SJCRH30 (cell line): ENCODE measurements around the gene BAK1. TPM values are rescaled to one million over a fixed set of nuclear protein-coding genes. Genes with fewer than 3 reads are reported as not detected.
"Not testable (repeated sequence)": the region's sequence is repeated elsewhere in the genome, so short reads cannot be mapped to it uniquely, and the experiment has no call there.

Experiments used
- DNase-seq, 2 experiments: peaks; one replicate each; pipeline ENCODE4 v3.0.0-alpha.2; 2015 to 2020
- H3K27ac ChIP-seq: fragments of 250-450 bp; sonication (Bioruptor Pico); 2 replicates; pipeline ENCODE4 v1.5.1; 2020; ENCODE audit warnings: mild to moderate bottlenecking, moderate library complexity
- H3K27me3 ChIP-seq: fragments of 250-450 bp; sonication (Bioruptor Pico); 2 replicates; pipeline ENCODE4 v1.5.1; 2020; ENCODE audit warnings: mild to moderate bottlenecking, moderate library complexity
- H3K36me3 ChIP-seq: fragments of 250-450 bp; sonication (Bioruptor Pico); 2 replicates; pipeline ENCODE4 v1.5.1; 2020; ENCODE audit warnings: mild to moderate bottlenecking, moderate library complexity
- H3K4me1 ChIP-seq: fragments of 250-450 bp; sonication (Bioruptor Pico); 2 replicates; pipeline ENCODE4 v1.5.1; 2020; ENCODE audit warnings: mild to moderate bottlenecking, moderate library complexity
- H3K4me3 ChIP-seq: fragments of 250-450 bp; sonication (Bioruptor Pico); 2 replicates; pipeline ENCODE4 v1.5.1; 2020; ENCODE audit warnings: mild to moderate bottlenecking, moderate library complexity
- H3K9me3 ChIP-seq: fragments of 250-450 bp; sonication (Bioruptor Pico); replicated peaks from 2 replicates; pipeline ENCODE4 v1.5.1; 2020; ENCODE audit warnings: mild to moderate bottlenecking, moderate library complexity
- total RNA-seq: library from RNA; depleted of rRNA; stranded (reverse); fragments of >200 nt; shearing (Covaris generic); gene quantifications from 2 replicates; pipeline ENCODE4 v1.2.3, GENCODE V29; 2014

Gene BAK1
- total RNA-seq, 1 experiment from 2014 or later: 22.5 TPM

DNA sequence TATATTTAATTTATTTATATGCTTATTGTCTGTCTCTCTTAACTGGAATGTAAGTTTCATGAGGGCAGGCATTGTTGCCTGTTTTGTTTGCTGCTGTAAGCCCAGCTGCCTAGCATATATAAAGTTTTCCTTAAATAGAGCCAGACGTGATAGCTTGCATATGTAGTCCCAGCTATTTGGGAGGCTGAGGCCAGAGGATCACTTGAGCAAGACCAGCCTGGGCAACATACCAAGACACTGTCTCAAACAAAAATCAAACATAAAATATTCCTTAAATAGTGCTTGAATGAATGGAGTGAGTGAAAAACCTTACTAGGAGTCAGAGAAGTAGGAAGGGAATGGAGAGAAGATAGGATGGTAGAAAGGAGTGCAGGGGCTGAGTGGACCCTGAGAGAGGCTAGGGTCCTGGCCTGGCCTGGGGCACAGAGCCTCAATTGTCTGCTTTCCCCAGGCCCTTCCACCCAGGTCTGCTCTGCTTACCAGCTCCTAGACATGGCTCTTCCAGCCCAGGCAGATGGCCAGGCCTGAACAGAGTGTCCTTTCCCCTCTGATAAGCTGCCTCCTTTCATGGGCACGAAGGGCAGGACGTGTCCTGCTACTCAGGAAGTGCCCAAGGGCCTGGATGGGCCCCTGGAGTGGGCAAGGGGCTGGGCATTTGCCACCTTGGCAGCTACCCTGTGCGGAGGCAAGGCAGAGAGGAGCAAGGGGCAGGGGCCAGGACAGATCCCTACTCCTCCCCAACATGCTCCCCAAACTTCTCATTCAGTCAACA is 17.7 kb upstream of the BAK1 start:
- Histone ChIP-seq H3K27ac (no peak overlapping the region), H3K4me3 (no peak overlapping the region), H3K9me3 (no peaks in the 10 kb centered on the region), H3K27me3 (no peaks in the 10 kb centered on the region), H3K36me3 (no peaks in the 10 kb centered on the region), H3K4me1 (no peaks in the 10 kb centered on the region)
- DNase-seq: no peak

- not testable (repeated sequence) for H3K36me3 ChIP-seq, H3K9me3 ChIP-seq, H3K4me1 ChIP-seq, DNase-seq, H3K27me3 ChIP-seq, H3K4me3 ChIP-seq, H3K27ac ChIP-seq
Observed at GRCh38 chr6:33596894-33597293, 16.8 kb upstream of the BAK1 start.

DNA sequence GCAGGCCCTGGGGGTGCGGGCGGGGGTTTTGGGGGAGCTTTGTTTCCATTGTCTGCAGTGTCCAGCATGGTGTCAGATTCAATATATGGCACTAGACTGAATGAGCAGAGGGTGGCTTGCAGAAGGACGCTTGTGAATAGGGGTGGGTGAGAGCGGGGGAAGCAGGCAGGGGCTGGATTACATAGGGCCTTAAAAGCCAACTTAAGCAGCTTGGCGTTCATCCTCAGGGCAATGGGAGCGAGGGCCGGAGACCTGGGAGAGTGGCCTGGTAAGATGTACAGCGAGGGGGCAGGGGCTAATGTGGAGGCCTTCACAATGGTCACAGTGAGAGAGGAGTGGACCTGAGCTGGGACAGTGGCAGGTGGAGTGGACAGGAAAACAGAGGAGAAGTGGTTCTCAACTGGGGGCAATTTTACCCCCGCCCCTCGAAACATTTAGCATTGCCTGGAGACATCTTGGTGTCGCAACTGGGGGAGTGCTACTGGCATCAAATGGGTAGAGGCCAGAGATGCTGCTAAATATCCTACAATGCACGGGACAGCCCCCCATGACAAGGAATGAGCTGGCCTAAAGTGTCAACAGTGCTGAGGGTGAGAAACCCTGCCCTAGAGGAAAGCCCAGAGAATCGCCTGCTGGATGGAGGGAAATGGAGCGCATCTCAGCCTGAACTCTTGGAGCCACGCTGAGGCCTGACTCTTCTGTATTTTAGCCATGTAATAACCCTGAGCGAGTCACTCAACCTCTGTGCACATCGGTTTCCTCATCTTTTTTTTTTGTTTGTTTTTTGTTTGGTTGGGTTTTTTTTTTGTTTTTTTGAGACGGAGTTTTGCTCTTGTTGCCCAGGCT is 15.1 kb upstream of the BAK1 start:
- Histone ChIP-seq H3K9me3 (no peaks in the 10 kb centered on the region), H3K4me1 (peaks cover 9% of the 10 kb centered on the region), H3K36me3 (no peaks in the 10 kb centered on the region), H3K27me3 (no peaks in the 10 kb centered on the region), H3K4me3 (no peak overlapping the region), H3K27ac (no peak overlapping the region)
- DNase-seq: no peak

- DNase-seq: no peak
- H3K27ac ChIP-seq: no peak overlapping the region
- no peak overlapping the region for H3K4me3 ChIP-seq
- H3K27me3 ChIP-seq: no peaks in the 10 kb centered on the region
- no peaks in the 10 kb centered on the region for H3K36me3 ChIP-seq
- H3K9me3 ChIP-seq: no peaks in the 10 kb centered on the region
- peaks cover 21% of the 10 kb centered on the region for H3K4me1 ChIP-seq
Observed at GRCh38 chr6:33593414-33593727, 13.3 kb upstream of the BAK1 start.

- Histone ChIP-seq H3K27me3 (no peaks in the 10 kb centered on the region), H3K4me3 (no peak overlapping the region), H3K36me3 (no peaks in the 10 kb centered on the region), H3K4me1 (peaks cover 21% of the 10 kb centered on the region), H3K9me3 (no peaks in the 10 kb centered on the region), H3K27ac (no peak overlapping the region)
- no peak for DNase-seq
Observed at GRCh38 chr6:33592595-33593413, 12.7 kb upstream of the BAK1 start.

- H3K4me1 ChIP-seq: peaks cover 21% of the 10 kb centered on the region
- H3K9me3 ChIP-seq: no peaks in the 10 kb centered on the region
- DNase-seq: no peak
- H3K4me3 ChIP-seq: no peak overlapping the region
- H3K36me3 ChIP-seq: no peaks in the 10 kb centered on the region
- H3K27me3 ChIP-seq: no peaks in the 10 kb centered on the region
- H3K27ac ChIP-seq: no peak overlapping the region
Observed at GRCh38 chr6:33592280-33592594, 12.2 kb upstream of the BAK1 start.

DNA sequence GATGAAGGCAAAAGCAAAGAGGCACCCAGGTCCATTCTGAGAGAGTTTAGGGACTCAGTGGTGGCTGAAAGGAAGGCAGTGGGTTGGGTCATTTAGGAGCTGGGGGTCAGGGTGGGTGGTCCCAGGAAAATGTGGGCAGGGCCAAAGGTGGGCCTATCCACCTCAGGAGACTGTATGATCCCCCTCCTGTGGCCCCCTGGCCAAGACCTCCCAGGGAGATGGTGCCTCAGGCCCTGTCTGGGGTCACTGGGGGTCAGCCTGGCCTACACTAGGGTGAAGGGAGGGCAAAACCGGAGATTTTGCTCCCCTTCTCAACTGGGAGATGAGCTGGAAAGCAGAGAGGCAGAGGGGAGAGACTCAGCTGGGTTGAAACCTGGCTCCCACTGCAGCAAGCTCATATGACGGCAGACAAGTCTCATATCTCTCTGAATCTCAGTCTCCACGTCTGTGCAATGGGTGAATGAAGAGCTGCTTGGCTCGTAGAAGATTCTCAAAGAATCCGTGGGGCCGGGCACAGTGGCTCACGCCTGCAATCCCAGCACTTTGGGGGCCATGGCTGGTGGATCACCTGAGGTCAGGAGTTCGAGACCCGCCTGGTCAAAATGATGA is 11.5 kb upstream of the BAK1 start:
- H3K4me3 ChIP-seq: no peak overlapping the region
- DNase-seq: no peak
- no peaks in the 10 kb centered on the region for H3K36me3 ChIP-seq
- no peak overlapping the region for H3K27ac ChIP-seq
- no peaks in the 10 kb centered on the region for H3K27me3 ChIP-seq
- no peaks in the 10 kb centered on the region for H3K9me3 ChIP-seq
- H3K4me1 ChIP-seq: peaks cover 21% of the 10 kb centered on the region

DNA sequence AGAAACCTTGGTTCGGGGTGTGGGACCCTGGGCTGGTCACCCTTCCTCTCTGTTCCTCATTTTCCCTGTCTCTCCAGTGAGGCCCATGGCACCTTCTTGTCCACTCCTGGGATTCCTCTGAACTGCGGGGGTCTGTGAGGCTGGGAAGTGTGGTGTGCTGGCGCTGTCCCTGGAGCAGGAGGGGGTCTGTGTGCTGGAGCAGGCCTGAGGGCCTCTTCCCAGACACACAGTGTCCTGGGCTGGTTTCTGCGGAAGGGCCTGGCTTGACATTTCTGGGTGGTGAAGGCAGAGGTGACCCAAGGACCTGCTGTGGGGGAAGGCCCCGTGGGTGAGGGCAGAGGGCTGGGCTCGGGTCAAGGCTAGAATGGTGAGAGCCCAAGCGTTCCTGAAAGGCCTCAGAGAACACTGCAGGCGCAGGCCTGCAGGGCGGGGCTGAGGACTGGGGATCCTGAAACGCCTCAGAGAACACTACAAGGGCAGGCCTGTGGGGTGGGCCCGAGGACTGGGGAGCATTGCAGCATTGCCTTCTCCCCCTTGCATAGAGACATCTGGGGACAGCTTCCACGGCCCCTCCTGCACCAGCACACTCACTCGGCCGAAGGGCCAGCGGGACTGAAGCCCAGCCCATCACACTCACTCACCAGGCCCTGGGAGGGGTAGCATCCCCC is 10.6 kb upstream of the BAK1 start:
- DNase-seq: no peak
- H3K27me3 ChIP-seq: no peaks in the 10 kb centered on the region
- no peaks in the 10 kb centered on the region for H3K9me3 ChIP-seq
- H3K4me3 ChIP-seq: no peak overlapping the region
- no peaks in the 10 kb centered on the region for H3K36me3 ChIP-seq
- peaks cover 25% of the 10 kb centered on the region for H3K4me1 ChIP-seq
- H3K27ac ChIP-seq: peak overlapping the region; percentile 84

DNA sequence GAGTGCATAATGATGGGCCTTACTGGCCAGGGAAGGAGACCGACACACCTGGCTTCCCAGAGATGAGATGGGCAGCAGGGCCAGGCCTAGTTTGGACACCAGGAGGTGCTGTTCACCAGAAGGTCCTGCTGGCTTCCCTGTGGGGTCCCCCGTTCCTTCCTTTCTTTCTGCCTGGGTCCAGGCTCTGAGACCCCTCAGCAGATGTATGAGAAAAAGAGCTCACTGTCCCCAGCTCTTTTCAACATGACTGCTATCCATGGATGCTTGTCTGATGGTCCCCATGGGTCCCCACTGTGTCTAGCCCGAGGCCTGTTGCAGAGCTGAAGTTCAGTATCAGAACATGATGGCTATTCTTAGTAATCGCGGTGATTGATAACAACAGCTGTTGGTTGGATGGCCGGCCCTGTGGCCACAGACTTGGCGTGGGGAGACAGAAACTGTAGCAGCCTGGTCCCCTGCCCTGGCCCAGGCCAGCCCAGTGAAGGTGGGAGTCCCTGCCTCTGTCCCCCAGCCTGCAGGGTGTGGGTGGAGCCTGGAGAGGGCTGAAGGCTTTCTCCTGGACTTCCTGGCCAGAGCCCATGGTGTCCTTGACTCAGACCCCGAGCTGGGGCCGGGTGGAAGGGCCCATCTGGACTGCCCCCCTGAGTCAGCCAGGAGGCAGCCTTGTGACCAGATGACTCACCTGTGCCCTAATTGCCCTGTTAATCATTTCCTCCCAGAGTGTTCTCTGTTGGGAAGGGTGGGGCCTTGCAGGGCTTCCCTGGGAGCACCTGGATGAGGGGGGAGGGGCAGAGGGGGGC is 9.9 kb upstream of the BAK1 start:
- DNase-seq: peak; percentile 92 to 97
- Histone ChIP-seq H3K9me3 (no peaks in the 10 kb centered on the region), H3K27me3 (no peaks in the 10 kb centered on the region), H3K27ac (peak overlapping the region; percentile 84), H3K36me3 (no peaks in the 10 kb centered on the region), H3K4me1 (peaks cover 25% of the 10 kb centered on the region), H3K4me3 (no peak overlapping the region)

DNA sequence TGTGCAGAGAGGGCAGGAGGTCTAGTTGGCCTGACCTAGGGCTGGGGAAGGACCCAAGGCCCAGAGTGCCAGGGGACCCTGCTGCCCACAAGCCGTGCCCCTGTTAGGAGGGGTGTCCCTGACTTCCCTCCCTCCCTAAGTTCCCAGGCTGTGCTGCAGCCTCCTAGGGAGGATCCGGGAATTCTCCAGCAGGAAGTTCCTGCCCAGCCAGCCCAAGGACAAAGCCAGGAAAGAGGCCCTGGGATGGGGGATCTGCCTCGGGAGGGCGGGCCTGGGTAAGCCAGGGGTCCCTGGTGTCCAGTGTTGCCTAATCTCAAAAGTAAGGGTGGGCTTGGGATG is 9.3 kb upstream of the BAK1 start:
- Histone ChIP-seq H3K4me1 (peaks cover 25% of the 10 kb centered on the region), H3K27ac (peak overlapping the region; percentile 84), H3K4me3 (no peak overlapping the region), H3K27me3 (no peaks in the 10 kb centered on the region), H3K36me3 (no peaks in the 10 kb centered on the region), H3K9me3 (no peaks in the 10 kb centered on the region)
- no peak for DNase-seq

GRCh38 chr6:33588894-33589293 is 8.8 kb upstream of the BAK1 start:
- Histone ChIP-seq H3K4me3 (no peak overlapping the region), H3K9me3 (no peaks in the 10 kb centered on the region), H3K27me3 (no peaks in the 10 kb centered on the region), H3K27ac (no peak overlapping the region), H3K4me1 (peaks cover 25% of the 10 kb centered on the region), H3K36me3 (no peaks in the 10 kb centered on the region)
- no peak for DNase-seq

DNA sequence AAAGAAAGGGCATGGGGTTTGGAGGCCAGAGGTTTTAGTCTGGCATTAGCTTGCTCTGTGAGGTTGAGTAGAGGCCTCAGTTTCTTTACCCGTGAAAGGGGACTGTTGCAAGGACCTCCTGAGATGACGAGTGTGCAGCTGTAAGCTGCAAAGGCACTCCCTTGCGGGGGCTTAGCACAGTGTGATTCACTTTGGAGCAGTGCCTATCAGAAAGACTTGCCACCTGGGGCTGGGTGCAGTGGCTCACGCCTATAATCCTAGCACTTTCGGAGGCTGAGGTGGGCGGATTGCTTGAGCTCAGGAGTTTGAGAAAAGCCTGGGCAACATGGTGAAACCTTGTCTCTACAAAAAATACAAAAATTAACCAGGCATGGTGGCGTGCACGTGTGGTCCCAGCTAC is 7.5 kb upstream of the BAK1 start:
- no peaks in the 10 kb centered on the region for H3K27me3 ChIP-seq

DNA sequence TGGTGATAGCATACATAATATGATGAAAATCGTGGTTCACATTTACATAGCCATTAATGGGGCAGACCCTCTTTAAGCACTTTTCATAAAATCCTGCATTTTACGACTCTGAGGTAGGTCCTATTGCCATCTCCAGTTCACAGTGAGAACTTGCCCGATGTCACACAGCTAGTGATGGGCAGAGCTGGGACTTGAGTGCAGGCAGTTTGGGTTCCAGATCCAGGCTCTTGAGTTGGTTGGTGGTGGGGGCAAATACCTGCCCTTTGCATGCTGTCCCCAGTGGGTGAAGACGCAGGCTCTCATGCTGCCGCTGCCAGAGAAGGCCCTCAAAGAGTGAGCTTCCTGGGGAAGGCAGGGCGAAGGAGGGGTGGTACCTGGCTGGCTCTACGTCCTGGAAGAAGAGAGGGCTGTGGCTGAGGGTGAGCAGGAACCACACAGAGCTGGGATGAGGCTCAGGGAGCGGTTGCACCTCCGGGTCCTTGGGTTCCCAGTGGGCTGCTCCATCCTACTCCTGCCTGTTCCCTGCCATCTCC is 6.1 kb upstream of the BAK1 start:
- 0 out of 2 replicates have a peak overlapping the region, but pooled peaks have one; percentile 9 for H3K4me3 ChIP-seq
- H3K9me3 ChIP-seq: no peaks in the 10 kb centered on the region
- no peaks in the 10 kb centered on the region for H3K36me3 ChIP-seq
- no peak overlapping the region for H3K27ac ChIP-seq
- DNase-seq: no peak
- no peaks in the 10 kb centered on the region for H3K27me3 ChIP-seq
- H3K4me1 ChIP-seq: peaks cover 25% of the 10 kb centered on the region

More for the DNA sequence above, 7.5 kb upstream of the BAK1 start:
- Histone ChIP-seq H3K27ac (no peak overlapping the region), H3K4me3 (no peak overlapping the region), H3K4me1 (peaks cover 25% of the 10 kb centered on the region), H3K9me3 (no peaks in the 10 kb centered on the region), H3K36me3 (no peaks in the 10 kb centered on the region)
- no peak for DNase-seq
